Activated naive CD4-positive, alpha-beta T cell treated with Interleukin-2 at 50 U/mL for 16 hours (primary cell): ENCODE data around the gene ADGRG7.
"Not testable (repeated sequence)": the region's sequence is repeated elsewhere in the genome, so short reads cannot be mapped to it uniquely, and the experiment has no call there.

Experiments
- DNase-seq: peaks from one replicate; pipeline ENCODE4 v3.0.0-alpha.2; 2020

The ADGRG7 gene

GRCh38 chr3:100609305-100609704 lies at the start of gene ADGRG7:
ADGRG7 (plus strand) TSS chr3:100609601; CDS start chr3:100609857, 256 bp downstream.
- DNase-seq, result no peak

- DNase-seq, result no peak
Measured at GRCh38 chr3:100560426-100560825, 49.0 kb upstream of the ADGRG7 start.

- no peak for DNase-seq
Measured at GRCh38 chr3:100561459-100562158, 47.8 kb upstream of the ADGRG7 start.

GRCh38 chr3:100562224-100562857 lies 47.1 kb upstream of the ADGRG7 start:
- DNase-seq, result no peak

GRCh38 chr3:100563228-100563627 lies 46.2 kb upstream of the ADGRG7 start:
- no peak for DNase-seq

GRCh38 chr3:100563652-100564211 lies 45.7 kb upstream of the ADGRG7 start:
- no peak for DNase-seq

GRCh38 chr3:100570811-100571210 lies 38.6 kb upstream of the ADGRG7 start:
- no peak for DNase-seq

GRCh38 chr3:100574536-100574935 lies 34.9 kb upstream of the ADGRG7 start:
- DNase-seq, result no peak

GRCh38 chr3:100575704-100576103 lies 33.7 kb upstream of the ADGRG7 start:
- no peak for DNase-seq

- DNase-seq, result no peak
Measured at GRCh38 chr3:100577382-100578008, 31.9 kb upstream of the ADGRG7 start.

- DNase-seq, result no peak
Measured at GRCh38 chr3:100578646-100579045, 30.8 kb upstream of the ADGRG7 start.

GRCh38 chr3:100580147-100580546 lies 29.3 kb upstream of the ADGRG7 start:
- DNase-seq, result no peak

- no peak for DNase-seq
Measured at GRCh38 chr3:100581650-100582049, 27.8 kb upstream of the ADGRG7 start.

GRCh38 chr3:100582157-100582556 lies 27.2 kb upstream of the ADGRG7 start:
- not testable (repeated sequence) for DNase-seq

GRCh38 chr3:100584101-100584660 lies 25.2 kb upstream of the ADGRG7 start:
- DNase-seq, result no peak

GRCh38 chr3:100586832-100587231 lies 22.6 kb upstream of the ADGRG7 start:
- no peak for DNase-seq

- DNase-seq, result no peak
Measured at GRCh38 chr3:100588251-100588650, 21.1 kb upstream of the ADGRG7 start.

- DNase-seq, result peak; percentile 45
Measured at GRCh38 chr3:100590114-100590839, 19.1 kb upstream of the ADGRG7 start.

- DNase-seq, result no peak
Measured at GRCh38 chr3:100590840-100591147, 18.6 kb upstream of the ADGRG7 start.

- no peak for DNase-seq
Measured at GRCh38 chr3:100591411-100591810, 18.0 kb upstream of the ADGRG7 start.

- DNase-seq, result no peak
Measured at GRCh38 chr3:100600181-100601042, 9.0 kb upstream of the ADGRG7 start.
